ENCODE data around the gene FGD1.

- no peak for TF ChIP-seq CTCF (IDR thresholded peaks at IDR 0.05 in 2 of 3, conservative IDR thresholded peaks at IDR 0.05 in 1 of 3; ENCODE audit: borderline replicate concordance in 1 of 3, insufficient read depth in 1 of 3, low read depth in 2 of 3, low read length in 2 of 3)
- no peak for TF ChIP-seq MAX (IDR thresholded peaks at IDR 0.05)
- TF ChIP-seq REST (IDR thresholded peaks at IDR 0.05; ENCODE audit: low read depth) = no peak
- no peak for TF ChIP-seq POLR2AphosphoS5 (IDR thresholded peaks at IDR 0.05; ENCODE audit: low read depth, low read length)
- TF ChIP-seq EZH2 (IDR thresholded peaks at IDR 0.05) = no peak
- no peak for TF ChIP-seq RAD21 (IDR thresholded peaks at IDR 0.05; ENCODE audit: low read depth)
- no peak for TF ChIP-seq ZNF274 (IDR thresholded peaks at IDR 0.05; ENCODE audit: low read depth, low read length)
- TF ChIP-seq SP1 (IDR thresholded peaks at IDR 0.05; ENCODE audit: low read depth) = no peak
- no peak for TF ChIP-seq ZFX (IDR thresholded peaks at IDR 0.05)
- no peak for TF ChIP-seq FOSL1 (IDR thresholded peaks at IDR 0.05; ENCODE audit: low read depth)
Observed at GRCh38 chrX:54479136-54480111, 16.6 kb downstream of the FGD1 start.
